H9 (cell line): Measurements from ENCODE around the gene PIK3R5. TPM values are rescaled to one million over a fixed set of nuclear protein-coding genes. Genes with fewer than 3 reads are reported as not detected.
A peak's percentile ranks its signal among the peaks of the same experiment; 100 is the strongest.

Source experiments
- DNase-seq: peaks from one replicate; pipeline ENCODE4 v3.0.0-alpha.2; 2017
- H2AFZ ChIP-seq: one replicate; pipeline ENCODE4 v1.6.1; 2013; ENCODE audit warnings: mild to moderate bottlenecking, low read length, control low read depth, moderate library complexity
- H2AK5ac ChIP-seq: 2 replicates; pipeline ENCODE4 v1.6.1; 2013; ENCODE audit warnings: low read length, control low read depth, mixed read lengths; ENCODE audit not compliant: insufficient read length
- H2BK120ac ChIP-seq: one replicate; pipeline ENCODE4 v1.6.1; 2013; ENCODE audit warnings: low read depth, mild to moderate bottlenecking, low read length, control low read depth, inconsistent platforms; ENCODE audit not compliant: poor library complexity, severe bottlenecking
- H2BK12ac ChIP-seq: 2 replicates; pipeline ENCODE4 v1.6.1; 2013; ENCODE audit warnings: low read length, control low read depth, mixed read lengths, low read depth; ENCODE audit not compliant: insufficient read length
- H2BK15ac ChIP-seq: 2 replicates; pipeline ENCODE4 v1.6.1; 2013; ENCODE audit warnings: low read depth, low read length, control low read depth
- H2BK20ac ChIP-seq: one replicate; pipeline ENCODE4 v1.6.1; 2013; ENCODE audit warnings: low read depth, mild to moderate bottlenecking, low read length, control low read depth, inconsistent platforms; ENCODE audit not compliant: poor library complexity, severe bottlenecking
- H2BK5ac ChIP-seq: 2 replicates; pipeline ENCODE4 v1.6.1; 2013; ENCODE audit warnings: low read length, control low read depth, mixed read lengths; ENCODE audit not compliant: insufficient read length
- H3K14ac ChIP-seq: 2 replicates; pipeline ENCODE4 v1.6.1; 2013; ENCODE audit warnings: low read length, control low read depth; ENCODE audit not compliant: insufficient read depth
- H3K18ac ChIP-seq: 2 replicates; pipeline ENCODE4 v1.6.1; 2013; ENCODE audit warnings: low read depth, mild to moderate bottlenecking, mixed read lengths, low read length, control low read depth; ENCODE audit not compliant: insufficient read length
- H3K23ac ChIP-seq: 2 replicates; pipeline ENCODE4 v1.6.1; 2013; ENCODE audit warnings: low read length, control low read depth, mixed read lengths, low read depth; ENCODE audit not compliant: insufficient read length
- H3K23me2 ChIP-seq: 2 replicates; pipeline ENCODE4 v1.6.1; 2013; ENCODE audit warnings: low read depth, mild to moderate bottlenecking, mixed read lengths, low read length, control low read depth; ENCODE audit not compliant: insufficient read length, poor library complexity, severe bottlenecking
- H3K27ac ChIP-seq: 2 replicates; pipeline ENCODE4 v1.5.1; 2013; ENCODE audit warnings: low read length, control low read depth, mixed read lengths, low read depth; ENCODE audit not compliant: insufficient read length
- H3K27me3 ChIP-seq: 2 replicates; pipeline ENCODE4 v1.6.1; 2013; ENCODE audit warnings: low read length, control low read depth, inconsistent platforms; ENCODE audit not compliant: insufficient read depth
- H3K4ac ChIP-seq: 2 replicates; pipeline ENCODE4 v1.6.1; 2013; ENCODE audit warnings: low read depth, mild to moderate bottlenecking, control low read depth, inconsistent platforms, low read length, moderate library complexity
- H3K4me1 ChIP-seq: 2 replicates; pipeline ENCODE4 v1.6.1; 2013; ENCODE audit warnings: low read length, control low read depth, inconsistent platforms; ENCODE audit not compliant: insufficient read depth
- H3K4me2 ChIP-seq: 2 replicates; pipeline ENCODE4 v1.6.1; 2013; ENCODE audit warnings: low read length, control low read depth, mixed read lengths; ENCODE audit not compliant: insufficient read length, insufficient read depth
- H3K56ac ChIP-seq: 2 replicates; pipeline ENCODE4 v1.6.1; 2013; ENCODE audit warnings: low read depth, mild to moderate bottlenecking, mixed read lengths, low read length, control low read depth; ENCODE audit not compliant: insufficient read length
- H3K79me1 ChIP-seq: 2 replicates; pipeline ENCODE4 v1.6.1; 2013; ENCODE audit warnings: low read depth, mild to moderate bottlenecking, moderate library complexity, low read length, control low read depth, inconsistent platforms; ENCODE audit not compliant: insufficient read depth, poor library complexity, severe bottlenecking
- H3K79me2 ChIP-seq: 2 replicates; pipeline ENCODE4 v1.6.1; 2013; ENCODE audit warnings: low read length, control low read depth, inconsistent platforms; ENCODE audit not compliant: insufficient read depth
- H3K9ac ChIP-seq: 2 replicates; pipeline ENCODE4 v1.6.1; 2013; ENCODE audit warnings: low read length, control low read depth, mixed read lengths; ENCODE audit not compliant: insufficient read length; ENCODE audit errors: extremely low read depth
- H3K9me3 ChIP-seq: one replicate; pipeline ENCODE4 v1.6.1; 2013; ENCODE audit warnings: low read depth, low read length, inconsistent platforms; ENCODE audit not compliant: control insufficient read depth
- H3T11ph ChIP-seq: one replicate; pipeline ENCODE4 v1.6.1; 2013; ENCODE audit warnings: mild to moderate bottlenecking, low read length, control low read depth, inconsistent platforms
- H4K20me1 ChIP-seq: one replicate; pipeline ENCODE4 v1.6.1; 2013; ENCODE audit not compliant: control insufficient read depth, insufficient read length, insufficient read depth
- H4K5ac ChIP-seq: 2 replicates; pipeline ENCODE4 v1.6.1; 2013; ENCODE audit warnings: low read depth, mild to moderate bottlenecking, mixed read lengths, low read length, control low read depth; ENCODE audit not compliant: insufficient read length
- H4K8ac ChIP-seq: replicated peaks from 2 replicates; pipeline ENCODE4 v1.6.1; 2013; ENCODE audit warnings: low read length, control low read depth, mixed read lengths, low read depth; ENCODE audit not compliant: insufficient read length
- H4K91ac ChIP-seq: 2 replicates; pipeline ENCODE4 v1.6.1; 2013; ENCODE audit warnings: low read depth, mild to moderate bottlenecking, moderate library complexity, mixed read lengths, low read length, control low read depth; ENCODE audit not compliant: insufficient read length
- H3K27ac Mint-ChIP-seq, 3 experiments: 2 replicates in 2 of 3; 3 replicates in 1 of 3; pipeline ENCODE4 v1.8.0; 2020 to 2021; ENCODE audit warnings: mixed read lengths in 3 of 3, mild to moderate bottlenecking in 1 of 3, moderate library complexity in 1 of 3
- H3K27me3 Mint-ChIP-seq: 2 replicates; pipeline ENCODE4 v1.8.0; 2021; ENCODE audit warnings: low read depth, mild to moderate bottlenecking, moderate library complexity, mixed read lengths
- H3K36me3 Mint-ChIP-seq, 3 experiments: 2 replicates in 2 of 3; 3 replicates in 1 of 3; pipeline ENCODE4 v1.8.0; 2020 to 2021; ENCODE audit warnings: low read depth in 3 of 3, mixed read lengths in 3 of 3; ENCODE audit not compliant: insufficient read depth in 1 of 3
- H3K4me1 Mint-ChIP-seq, 2 experiments: 2 replicates each; pipeline ENCODE4 v1.8.0; 2020; ENCODE audit warnings: mixed read lengths in 2 of 2
- H3K4me3 Mint-ChIP-seq, 2 experiments: 2 replicates in 1 of 2; 3 replicates in 1 of 2; pipeline ENCODE4 v1.8.0; 2020 to 2021; ENCODE audit warnings: mild to moderate bottlenecking in 2 of 2, mixed read lengths in 2 of 2, moderate library complexity in 1 of 2
- H3K9me3 Mint-ChIP-seq, 2 experiments: 2 replicates in 1 of 2; 3 replicates in 1 of 2; pipeline ENCODE4 v1.8.0; 2020; ENCODE audit warnings: mild to moderate bottlenecking in 2 of 2, mixed read lengths in 2 of 2, moderate library complexity in 1 of 2
- WGBS: extraction: QIAGEN DNeasy Blood & Tissue Kit; methylation state at CpG from one replicate; pipeline ENCODE4 v1.1.7; 2013; ENCODE audit warnings: missing lambda C conversion rate, low lambda C conversion rate, mixed read lengths; ENCODE audit not compliant: insufficient read length; ENCODE audit errors: extremely low coverage; 5-methylcytosine and 5-hydroxymethylcytosine counted together
- total RNA-seq: library from RNA; stranded (reverse); gene quantifications from 2 replicates; pipeline ENCODE4 v1.2.1, GENCODE V29; 2021
- TF ChIP-seq, protein P1 (sequence below): fragments of 200-600 bp; sonication (generic); conservative IDR thresholded peaks from 3 replicates; pipeline ENCODE4 v1.8.0; 2021; ENCODE audit warnings: antibody characterized with exemption, mild to moderate bottlenecking

PIK3R5 gene
- total RNA-seq, 1 experiment from 2014 or later: 1.4 TPM

GRCh38 chr17:8995711-8996110, 30.2 kb upstream of the PIK3R5 start:
- Mint-ChIP-seq H3K4me1 (peaks cover 17 to 20% of the 10 kb centered on the region in 2 experiments), H3K9me3 (no peaks in the 10 kb centered on the region), H3K36me3 (no peaks in the 10 kb centered on the region), H3K27me3 (peaks cover 36% of the 10 kb centered on the region), H3K27ac (peak overlapping the region in 1 of 3 experiments; percentile 62; a peak in 1 of 7 replicates), H3K4me3 (no peak overlapping the region)
- no peak overlapping the region for H4K8ac ChIP-seq
- no peak overlapping the region for H2BK12ac ChIP-seq
- H3K23ac ChIP-seq: no peak overlapping the region
- H3K14ac ChIP-seq: no peak overlapping the region
- H4K91ac ChIP-seq: no peak overlapping the region
- H3K79me2 ChIP-seq: no peaks in the 10 kb centered on the region
- no CpG with 5 or more reads among the region's 7 CpGs for WGBS
- H2AK5ac ChIP-seq: no peak overlapping the region
- H2BK5ac ChIP-seq: no peak overlapping the region
- no peak overlapping the region for H2BK15ac ChIP-seq
- H4K5ac ChIP-seq: no peak overlapping the region
- no peaks in the 10 kb centered on the region for H3K4me1 ChIP-seq
- H3K79me1 ChIP-seq: no peaks in the 10 kb centered on the region
- H2BK120ac ChIP-seq: no peak overlapping the region
- H2AFZ ChIP-seq: no peak overlapping the region
- no peak overlapping the region for H3K9ac ChIP-seq
- H3K27ac ChIP-seq: no peak overlapping the region
- H2BK20ac ChIP-seq: no peak overlapping the region
- H3K27me3 ChIP-seq: no peaks in the 10 kb centered on the region
- H4K20me1 ChIP-seq: no peaks in the 10 kb centered on the region
- H3K56ac ChIP-seq: no peak overlapping the region
- H3K18ac ChIP-seq: no peak overlapping the region
- no peaks in the 10 kb centered on the region for H3K23me2 ChIP-seq
- no peaks in the 10 kb centered on the region for H3K9me3 ChIP-seq
- H3K4me2 ChIP-seq: no peak overlapping the region
- DNase-seq: peak; percentile 77
- no peak overlapping the region for H3K4ac ChIP-seq
- TF ChIP-seq, protein P1, sequence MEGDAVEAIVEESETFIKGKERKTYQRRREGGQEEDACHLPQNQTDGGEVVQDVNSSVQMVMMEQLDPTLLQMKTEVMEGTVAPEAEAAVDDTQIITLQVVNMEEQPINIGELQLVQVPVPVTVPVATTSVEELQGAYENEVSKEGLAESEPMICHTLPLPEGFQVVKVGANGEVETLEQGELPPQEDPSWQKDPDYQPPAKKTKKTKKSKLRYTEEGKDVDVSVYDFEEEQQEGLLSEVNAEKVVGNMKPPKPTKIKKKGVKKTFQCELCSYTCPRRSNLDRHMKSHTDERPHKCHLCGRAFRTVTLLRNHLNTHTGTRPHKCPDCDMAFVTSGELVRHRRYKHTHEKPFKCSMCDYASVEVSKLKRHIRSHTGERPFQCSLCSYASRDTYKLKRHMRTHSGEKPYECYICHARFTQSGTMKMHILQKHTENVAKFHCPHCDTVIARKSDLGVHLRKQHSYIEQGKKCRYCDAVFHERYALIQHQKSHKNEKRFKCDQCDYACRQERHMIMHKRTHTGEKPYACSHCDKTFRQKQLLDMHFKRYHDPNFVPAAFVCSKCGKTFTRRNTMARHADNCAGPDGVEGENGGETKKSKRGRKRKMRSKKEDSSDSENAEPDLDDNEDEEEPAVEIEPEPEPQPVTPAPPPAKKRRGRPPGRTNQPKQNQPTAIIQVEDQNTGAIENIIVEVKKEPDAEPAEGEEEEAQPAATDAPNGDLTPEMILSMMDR: no peak
- no peak overlapping the region for H3T11ph ChIP-seq
